ENCODE results near the gene ZNG1C.
"Not testable (repeated sequence)": the region's sequence is repeated elsewhere in the genome, so short reads cannot be mapped to it uniquely, and the experiment has no call there.

The ZNG1C gene

DNA sequence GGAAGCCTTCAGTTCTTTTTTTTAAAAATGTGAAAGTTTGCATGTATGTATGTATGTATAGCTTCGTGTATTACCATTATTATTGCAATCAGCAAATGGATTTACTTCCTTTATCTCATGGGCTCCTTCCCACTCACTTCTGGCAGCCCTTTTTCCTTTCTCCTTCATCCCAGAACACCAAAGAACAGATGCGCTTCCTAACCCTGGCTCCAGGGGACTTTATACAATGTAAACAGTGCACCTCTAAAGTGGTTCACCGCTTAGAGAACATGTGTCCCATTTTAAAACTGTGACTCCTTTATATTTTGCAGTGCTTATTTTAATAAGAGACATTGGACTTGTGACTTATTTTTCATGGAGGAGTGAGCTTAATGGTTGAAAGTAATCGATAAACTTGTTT, 101.5 kb downstream of the ZNG1C start:
- not testable (repeated sequence) for DNase-seq

DNA sequence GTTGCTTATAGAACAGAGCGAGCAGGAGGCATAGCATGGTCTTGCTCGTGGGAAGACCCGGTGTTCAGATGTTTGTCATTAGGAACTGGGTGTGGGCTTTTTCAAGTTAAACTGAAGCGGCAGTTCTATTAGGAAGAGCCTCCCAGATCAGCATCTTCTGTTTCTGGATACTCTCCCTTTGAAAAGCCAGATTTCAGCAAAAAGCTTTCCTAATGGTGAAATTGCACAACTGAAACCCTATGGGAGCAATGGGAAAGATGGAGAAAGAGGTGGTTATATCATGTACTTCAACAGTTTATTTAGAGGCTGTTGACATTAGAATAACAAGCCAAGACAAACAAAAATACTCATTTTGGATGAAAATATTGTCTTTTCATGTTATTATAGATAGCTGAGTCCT, 102.2 kb downstream of the ZNG1C start:
- DNase-seq, result not testable (repeated sequence)

All from activated CD4-positive, CD25-positive, alpha-beta regulatory T cell treated with anti-CD3 and anti-CD28 coated beads, Interleukin-2, amount 50 U/mL, for 72 hours (primary cell).